GM19043 (cell line): ENCODE results near the gene TMEM225B.
"Not testable (repeated sequence)": the region's sequence is repeated elsewhere in the genome, so short reads cannot be mapped to it uniquely, and the experiment has no call there.

ENCODE experiments used
- ATAC-seq: cut with Tn5 transposase; IDR thresholded peaks from one replicate; pipeline ENCODE4 v1.9.1; 2021; ENCODE audit warnings: low read depth; ENCODE audit not compliant: unreplicated experiment

The TMEM225B gene

GRCh38 chr7:99622596-99622995 lies 24.5 kb downstream of the TMEM225B start:
- ATAC-seq = no peak

- ATAC-seq = no peak
Measured at GRCh38 chr7:99623091-99623693, 25.1 kb downstream of the TMEM225B start.

- ATAC-seq = no peak
Measured at GRCh38 chr7:99623702-99624447, 25.8 kb downstream of the TMEM225B start.

DNA sequence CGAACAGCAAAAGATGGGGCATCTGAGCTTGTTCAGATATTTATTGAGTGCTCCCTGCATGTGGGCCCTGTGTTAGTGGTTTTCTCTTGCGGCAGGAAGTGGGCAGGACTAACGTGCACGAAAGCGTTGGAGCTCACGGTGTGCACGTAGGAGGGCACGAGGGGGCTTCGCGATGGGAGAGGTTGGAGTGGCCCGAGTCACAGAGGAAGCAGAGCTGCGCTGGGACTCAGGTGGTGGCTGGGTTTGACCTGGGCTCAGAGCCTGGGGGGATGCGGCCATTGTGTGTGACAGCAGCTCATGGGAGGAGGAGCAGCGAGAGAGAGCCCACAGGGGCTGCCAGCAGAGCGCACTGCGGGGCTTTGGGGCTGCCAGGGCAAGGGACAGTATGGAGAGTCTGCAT lies 26.4 kb downstream of the TMEM225B start:
- ATAC-seq = no peak

GRCh38 chr7:99625321-99625720 lies 27.3 kb downstream of the TMEM225B start:
- no peak for ATAC-seq

DNA sequence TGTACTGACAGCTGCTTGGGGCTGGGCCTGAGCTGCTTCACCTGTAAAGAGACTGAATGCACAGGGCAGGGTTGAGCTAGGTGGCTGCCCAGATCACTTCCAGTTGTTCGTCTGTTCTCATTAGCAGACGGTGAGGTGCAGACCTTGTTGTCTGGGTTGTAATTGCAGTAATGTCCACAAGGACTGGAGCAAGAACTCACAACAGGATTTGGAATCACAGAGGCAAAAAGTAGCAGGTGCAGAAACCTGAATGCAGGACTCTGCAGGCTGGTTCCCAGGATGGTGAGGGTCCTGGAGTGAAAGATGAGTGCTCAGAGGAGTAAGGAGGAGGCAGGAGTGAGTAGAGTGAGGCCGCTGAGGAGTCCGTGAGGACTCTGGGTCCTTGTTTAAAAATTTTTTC lies 27.9 kb downstream of the TMEM225B start:
- ATAC-seq = no peak

- ATAC-seq = no peak
Measured at GRCh38 chr7:99626661-99627060, 28.6 kb downstream of the TMEM225B start.

DNA sequence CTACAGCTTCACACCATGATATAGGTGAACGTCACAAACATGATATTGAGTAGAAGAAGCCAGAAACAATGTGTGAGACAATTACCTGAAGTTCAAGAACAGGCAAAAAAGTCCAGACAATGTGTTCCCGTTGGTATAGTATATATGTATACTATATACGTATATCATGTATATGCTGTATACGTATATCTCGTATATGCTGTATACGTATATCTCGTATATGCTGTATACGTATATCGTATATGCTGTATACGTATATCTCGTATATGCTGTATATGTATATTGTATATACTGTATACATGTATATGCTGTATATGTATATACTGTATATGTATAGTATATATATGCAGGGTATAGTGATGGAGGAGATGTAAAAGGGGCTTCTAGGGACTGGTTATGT lies 29.4 kb downstream of the TMEM225B start:
- ATAC-seq = no peak

DNA sequence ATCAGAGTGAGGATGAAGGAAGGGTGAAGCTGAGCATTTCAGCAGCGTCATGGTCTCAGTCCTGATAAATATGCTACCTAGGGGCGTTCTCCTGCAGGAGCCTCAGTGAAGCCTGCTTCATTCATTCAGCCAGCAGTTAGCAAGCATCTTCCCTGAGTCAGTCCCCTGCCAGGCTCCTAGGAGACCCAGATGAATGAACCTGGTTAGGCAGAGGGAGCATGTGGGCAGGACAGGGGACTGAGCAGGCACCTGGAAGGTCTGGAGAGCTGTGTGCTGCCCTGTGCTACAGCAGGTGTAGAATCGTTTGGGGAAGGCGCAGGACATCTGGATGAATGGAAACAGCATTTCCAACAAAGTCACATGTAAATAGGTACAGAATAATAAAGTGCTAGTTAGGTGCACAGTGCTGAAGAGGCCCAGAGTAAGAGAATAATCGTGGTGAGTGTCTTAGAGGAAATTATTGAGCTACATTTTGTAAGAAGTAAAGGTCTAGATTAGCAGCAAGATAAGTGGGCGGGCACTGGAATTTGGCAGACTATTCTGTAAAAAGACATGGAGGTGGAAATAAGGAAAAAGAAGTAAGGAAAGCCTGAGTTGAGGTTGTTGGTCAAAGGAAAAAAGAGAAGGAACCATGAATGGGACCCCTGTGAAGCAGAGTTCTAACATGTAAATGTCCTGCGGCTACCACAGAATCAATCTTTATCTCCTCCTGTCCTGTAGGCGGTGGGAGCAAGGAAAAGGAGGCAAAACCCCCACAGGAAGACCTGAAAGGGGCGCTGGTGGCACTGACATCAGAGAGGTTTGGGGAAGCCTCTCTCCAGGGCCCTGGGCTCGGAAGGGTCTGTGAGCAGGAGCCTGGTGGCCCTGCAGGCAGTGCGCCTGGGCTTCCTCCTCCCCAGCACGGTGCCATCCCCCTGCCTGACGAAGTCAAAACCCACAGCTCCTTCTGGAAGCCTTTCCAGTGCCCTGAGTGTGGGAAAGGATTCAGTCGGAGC lies 30.7 kb downstream of the TMEM225B start:
- ATAC-seq = no peak

DNA sequence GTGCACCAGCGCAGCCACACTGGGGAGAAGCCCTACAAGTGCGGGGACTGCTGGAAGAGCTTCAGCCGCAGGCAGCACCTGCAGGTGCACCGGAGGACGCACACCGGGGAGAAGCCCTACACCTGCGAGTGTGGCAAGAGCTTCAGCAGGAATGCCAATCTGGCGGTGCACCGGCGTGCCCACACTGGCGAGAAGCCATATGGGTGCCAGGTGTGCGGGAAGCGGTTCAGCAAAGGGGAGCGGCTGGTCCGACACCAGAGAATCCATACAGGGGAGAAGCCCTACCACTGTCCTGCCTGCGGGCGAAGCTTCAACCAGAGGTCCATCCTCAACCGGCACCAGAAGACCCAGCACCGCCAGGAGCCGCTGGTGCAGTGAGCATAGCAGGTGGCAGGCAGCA lies 31.6 kb downstream of the TMEM225B start:
- no peak for ATAC-seq

GRCh38 chr7:99631295-99632109 lies 33.4 kb downstream of the TMEM225B start:
- ATAC-seq = no peak

- not testable (repeated sequence) for ATAC-seq
Measured at GRCh38 chr7:99637414-99637813, 39.3 kb downstream of the TMEM225B start.

DNA sequence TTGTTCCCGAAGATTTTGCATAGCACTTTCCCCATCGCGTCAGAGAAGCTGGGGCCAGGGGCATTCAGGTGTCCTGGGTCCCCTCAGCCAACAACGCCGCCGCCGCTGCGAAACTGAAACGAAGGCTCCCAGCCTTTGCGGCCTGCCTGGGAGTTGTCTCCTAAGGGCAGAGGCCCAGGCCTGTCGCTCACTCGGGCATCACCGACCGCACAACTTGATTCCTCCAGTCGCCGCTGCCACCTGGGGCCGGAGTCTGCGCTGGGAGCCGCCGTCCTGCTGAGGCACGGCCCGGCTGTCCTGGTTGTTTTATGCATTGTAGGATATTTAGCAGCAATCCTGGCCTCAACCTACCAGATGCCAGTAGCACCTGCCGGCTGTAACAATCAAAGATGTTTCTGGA lies 40.7 kb downstream of the TMEM225B start:
- ATAC-seq = no peak

DNA sequence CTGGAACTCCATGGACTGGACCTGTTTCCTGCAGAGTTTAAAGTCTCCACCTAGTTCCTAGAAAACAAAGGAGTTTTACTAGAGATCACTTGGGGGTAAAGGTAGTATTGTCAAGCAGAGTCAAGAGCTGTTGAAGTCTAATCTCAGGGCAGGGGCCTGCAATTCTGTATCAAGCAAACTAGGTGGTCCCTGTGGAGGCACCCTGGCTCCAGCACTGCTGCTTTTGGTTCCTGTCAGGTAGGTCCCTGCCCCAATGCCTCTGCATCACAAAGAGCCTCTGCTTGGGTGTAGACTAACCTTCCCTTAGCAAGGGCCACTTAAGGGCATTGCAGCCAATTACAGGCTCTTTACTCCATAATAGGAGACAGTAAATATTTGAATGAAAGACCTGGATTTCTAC lies 41.2 kb downstream of the TMEM225B start:
- no peak for ATAC-seq

DNA sequence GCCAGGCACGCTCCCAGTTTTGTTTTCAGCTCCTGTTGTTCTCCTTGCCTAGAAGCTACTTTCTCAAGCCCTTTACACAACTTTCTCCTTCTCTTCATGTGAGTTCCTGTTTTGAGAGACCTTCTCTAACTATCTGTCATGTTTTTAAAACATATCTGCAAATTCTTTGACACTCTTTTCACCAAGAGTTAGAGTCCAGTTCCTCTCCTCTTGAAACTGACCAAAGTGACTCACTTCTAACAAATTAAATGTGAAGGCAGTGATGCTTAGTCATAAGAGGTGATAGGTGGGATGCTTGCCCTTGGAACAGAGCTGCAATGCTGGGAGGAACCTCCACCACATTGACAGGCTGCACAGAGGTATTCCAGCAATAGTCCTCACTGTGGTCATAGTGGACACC lies 44.0 kb downstream of the TMEM225B start:
- ATAC-seq = no peak

GRCh38 chr7:99643464-99643863 lies 45.4 kb downstream of the TMEM225B start:
- no peak for ATAC-seq

DNA sequence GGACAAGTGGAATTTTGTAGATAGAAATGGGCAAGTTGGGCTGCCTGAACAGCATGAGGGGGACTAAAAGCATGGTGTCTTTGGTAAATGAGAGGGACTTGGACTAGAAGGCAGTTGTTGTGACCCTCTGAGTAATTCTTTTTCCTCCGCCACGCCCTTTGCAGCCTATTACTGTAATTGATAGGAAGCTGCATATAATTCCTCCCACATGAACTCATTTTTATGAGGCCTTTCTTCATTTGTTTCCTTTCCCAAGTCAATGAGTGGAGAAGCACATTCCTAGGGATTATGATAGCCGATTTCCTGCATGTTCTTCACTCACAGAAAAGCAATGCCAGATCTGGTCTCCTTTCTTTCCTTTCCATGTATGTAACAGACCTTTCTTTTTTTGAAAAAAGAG lies 46.4 kb downstream of the TMEM225B start:
- no peak for ATAC-seq

GRCh38 chr7:99645590-99645989 lies 47.5 kb downstream of the TMEM225B start:
- ATAC-seq = no peak

DNA sequence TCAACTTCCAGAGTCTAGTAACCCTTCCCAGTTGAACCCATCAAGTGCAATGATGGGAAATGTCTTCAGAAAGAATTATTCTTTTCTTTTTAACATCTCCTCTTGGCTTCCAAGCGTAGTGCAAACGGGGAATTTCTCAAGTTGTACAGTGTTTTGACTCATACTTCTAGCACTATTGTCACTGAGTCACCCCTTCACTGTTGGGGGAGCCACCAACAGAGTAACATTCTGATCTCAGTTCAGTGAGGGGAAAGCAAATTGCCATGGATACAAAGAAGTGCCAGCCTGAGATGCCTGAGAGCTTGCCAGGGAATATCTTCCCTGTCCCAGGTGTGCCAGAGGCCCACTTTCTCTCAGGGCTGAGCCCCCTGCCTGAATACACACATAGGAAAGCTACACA lies 50.8 kb downstream of the TMEM225B start:
- no peak for ATAC-seq

DNA sequence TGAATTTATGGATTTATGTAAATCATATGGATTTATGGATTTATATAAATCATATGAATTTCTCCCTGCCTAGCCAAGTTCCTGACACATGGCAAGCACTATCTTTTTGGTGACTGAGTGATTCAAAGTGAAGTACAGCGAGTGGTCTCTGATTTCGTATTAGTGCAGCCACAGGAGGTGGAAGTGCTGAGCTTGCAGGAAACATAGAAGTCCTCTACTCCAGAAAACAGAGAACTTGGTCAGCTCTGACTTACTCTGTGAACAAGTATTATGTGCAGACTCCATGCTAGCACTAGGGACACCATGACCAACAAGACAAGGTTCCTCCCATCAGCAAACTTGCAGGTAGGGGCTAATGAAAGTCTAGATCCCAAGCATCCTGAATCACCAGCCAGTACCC lies 53.2 kb downstream of the TMEM225B start:
- ATAC-seq = no peak
